Esophagus muscularis mucosa (tissue), 4 donors: ENCODE measurements around the gene PHB1.

Source experiments
- CTCF ChIP-seq, 3 experiments: fragments of 200-600 bp in 2 of 3; fragments of 450-650 bp in 1 of 3; sonication (generic) in 2 of 3; IDR thresholded peaks; one replicate each; pipeline ENCODE4 v1.5.1; 2017 to 2019; ENCODE audit warnings: antibody characterized with exemption in 3 of 3, mild to moderate bottlenecking in 2 of 3, moderate library complexity in 1 of 3
- EP300 ChIP-seq: sonication (generic); formaldehyde crosslinking; IDR thresholded peaks from one replicate; pipeline ENCODE4 v1.6.1; 2017; ENCODE audit warnings: antibody characterized with exemption
- POLR2A ChIP-seq: fragments of 450-650 bp; IDR thresholded peaks from one replicate; pipeline ENCODE4 v1.6.1; 2017; ENCODE audit warnings: antibody characterized with exemption, moderate library complexity, mild to moderate bottlenecking, low read depth
- POLR2AphosphoS5 ChIP-seq, 2 donors: sonication (generic); formaldehyde crosslinking; IDR thresholded peaks; one replicate each; pipeline ENCODE4 v1.6.1; 2017; ENCODE audit warnings: antibody characterized with exemption in 2 of 2

GRCh38 chr17:49441578-49441977, 26.9 kb upstream of the PHB1 start:
- no peak for TF ChIP-seq POLR2AphosphoS5 (IDR thresholded peaks at IDR 0.05)
- no peak for TF ChIP-seq POLR2A
- no peak for TF ChIP-seq CTCF (IDR thresholded peaks at IDR 0.05)
- TF ChIP-seq EP300, result no peak
